ENCODE results near the gene TRIP13. TPM values are rescaled to one million over a fixed set of nuclear protein-coding genes. Genes with fewer than 3 reads are reported as not detected.

Gene TRIP13
- total RNA-seq, 4 donors from 2014 or later: 0.41 to 1.6 (median 0.50) TPM

- Histone ChIP-seq H3K4me3 (no peak overlapping the region), H3K9me3 (no peaks in the 10 kb centered on the region), H3K27me3 (no peaks in the 10 kb centered on the region), H3K4me1 (peaks cover 0 to 4% of the 10 kb centered on the region in 2 donors), H3K27ac (no peak overlapping the region), H3K36me3 (no peaks in the 10 kb centered on the region)
- DNase-seq: no peak
- TF ChIP-seq CTCF (IDR thresholded peaks at IDR 0.05 in 4 of 5, conservative IDR thresholded peaks at IDR 0.05 in 1 of 5) (no peak), POLR2A (IDR thresholded peaks at IDR 0.05) (no peak)
- in situ Hi-C loops (cut with MboI; ENCODE audit: low sequenced_read_pairs in 4 of 4): loop anchor here (5.0 to 10.0 kb wide), 3 partner anchors 238 to 250 kb away; no protein-coding TSS in a partner anchor
- intact Hi-C loops (cut with DNase I; ENCODE audit: low total_unique reads): loop anchor here (10.0 kb wide), 1 partner anchor 460 kb away; the partner anchor contains the start of gene EXOC3
- ATAC-seq: no peak
These were observed 12.5 kb downstream of the TRIP13 start for GRCh38 chr5:905139-905642.

GRCh38 chr5:907366-907910 lies 14.8 kb downstream of the TRIP13 start:
- Histone ChIP-seq H3K36me3 (no peaks in the 10 kb centered on the region), H3K9me3 (no peaks in the 10 kb centered on the region), H3K4me3 (no peak overlapping the region), H3K27me3 (no peaks in the 10 kb centered on the region), H3K27ac (no peak overlapping the region), H3K4me1 (peaks cover 0 to 4% of the 10 kb centered on the region in 2 donors)
- DNase-seq (no peak), ATAC-seq (no peak)
- no peak for TF ChIP-seq POLR2A (IDR thresholded peaks at IDR 0.05)
- no peak for TF ChIP-seq CTCF (IDR thresholded peaks at IDR 0.05 in 4 of 5, conservative IDR thresholded peaks at IDR 0.05 in 1 of 5)
- in situ Hi-C loops (cut with MboI; ENCODE audit: low sequenced_read_pairs in 4 of 4): loop anchor here (5.0 to 10.0 kb wide), 3 partner anchors 240 to 253 kb away; no protein-coding TSS in a partner anchor
- intact Hi-C loops (cut with DNase I; ENCODE audit: low total_unique reads): loop anchor here (10.0 kb wide), 1 partner anchor 463 kb away; the partner anchor contains the start of gene EXOC3

GRCh38 chr5:908172-908571 lies 15.5 kb downstream of the TRIP13 start:
- no peak for DNase-seq
- Histone ChIP-seq H3K27ac (no peak overlapping the region), H3K4me1 (no peaks in the 10 kb centered on the region), H3K9me3 (no peaks in the 10 kb centered on the region), H3K36me3 (no peaks in the 10 kb centered on the region), H3K27me3 (no peaks in the 10 kb centered on the region), H3K4me3 (no peak overlapping the region)
- in situ Hi-C loops (cut with MboI; ENCODE audit: low sequenced_read_pairs in 4 of 4) (loop anchor here (5.0 to 10.0 kb wide), 3 partner anchors 241 to 253 kb away; no protein-coding TSS in a partner anchor), intact Hi-C loops (cut with DNase I; ENCODE audit: low total_unique reads) (loop anchor here (10.0 kb wide), 1 partner anchor 463 kb away; the partner anchor contains the start of gene EXOC3)
- ATAC-seq: no peak
- TF ChIP-seq POLR2A (IDR thresholded peaks at IDR 0.05) (no peak), CTCF (IDR thresholded peaks at IDR 0.05 in 4 of 5, conservative IDR thresholded peaks at IDR 0.05 in 1 of 5) (no peak)

GRCh38 chr5:909086-909485 lies 16.4 kb downstream of the TRIP13 start:
- no peaks in the 10 kb centered on the region for H3K9me3 ChIP-seq
- no peaks in the 10 kb centered on the region for H3K4me1 ChIP-seq
- no peak for TF ChIP-seq CTCF (IDR thresholded peaks at IDR 0.05 in 4 of 5, conservative IDR thresholded peaks at IDR 0.05 in 1 of 5)
- TF ChIP-seq POLR2A (IDR thresholded peaks at IDR 0.05): no peak
- no peaks in the 10 kb centered on the region for H3K27me3 ChIP-seq
- H3K36me3 ChIP-seq: no peaks in the 10 kb centered on the region
- H3K4me3 ChIP-seq: no peak overlapping the region
- intact Hi-C loops (cut with DNase I; ENCODE audit: low total_unique reads): loop anchor here (10.0 kb wide), 1 partner anchor 464 kb away; the partner anchor contains the start of gene EXOC3
- DNase-seq (no peak), ATAC-seq (no peak)
- in situ Hi-C loops (cut with MboI; ENCODE audit: low sequenced_read_pairs in 4 of 4): loop anchor here (5.0 to 10.0 kb wide), 3 partner anchors 242 to 254 kb away; no protein-coding TSS in a partner anchor
- no peak overlapping the region for H3K27ac ChIP-seq

Data from gastrocnemius medialis (tissue), 4 donors.